Right forelimb (tissue), 1 donor: Measurements from ENCODE around the gene SENP6.
"Not testable (repeated sequence)": the region's sequence is repeated elsewhere in the genome, so short reads cannot be mapped to it uniquely, and the experiment has no call there.

Source experiments
- DNase-seq: peaks from one replicate; pipeline ENCODE4 v3.0.0-alpha.2; 2018

The SENP6 gene

DNA sequence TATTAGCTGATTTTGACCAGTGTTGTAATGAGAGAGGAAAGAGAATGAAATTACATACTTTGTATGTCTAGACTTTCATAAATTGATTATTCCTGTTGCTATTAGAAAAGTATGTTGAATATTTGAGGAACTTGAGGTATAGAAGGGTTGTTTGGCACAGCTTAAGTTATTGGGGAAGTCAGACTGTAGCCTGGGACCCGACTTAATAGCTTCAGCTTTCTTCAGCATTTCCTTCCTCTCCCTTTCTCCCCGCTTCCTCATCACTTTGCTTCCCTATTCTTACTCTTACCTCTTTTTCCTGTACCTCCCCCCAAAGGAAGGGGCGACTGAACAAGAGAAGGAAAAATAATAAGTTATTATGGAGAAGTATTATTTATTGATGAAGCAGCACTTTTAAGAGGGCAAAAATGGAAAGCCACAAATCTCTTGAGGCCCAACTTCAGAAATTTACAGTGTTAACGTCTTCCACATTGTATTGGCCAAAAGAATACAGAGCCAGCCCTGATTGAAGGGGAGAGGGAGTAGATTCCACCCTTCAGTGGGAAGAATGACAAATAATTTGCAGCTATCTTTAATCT, 7.4 kb downstream of the SENP6 start:
- DNase-seq = no peak

DNA sequence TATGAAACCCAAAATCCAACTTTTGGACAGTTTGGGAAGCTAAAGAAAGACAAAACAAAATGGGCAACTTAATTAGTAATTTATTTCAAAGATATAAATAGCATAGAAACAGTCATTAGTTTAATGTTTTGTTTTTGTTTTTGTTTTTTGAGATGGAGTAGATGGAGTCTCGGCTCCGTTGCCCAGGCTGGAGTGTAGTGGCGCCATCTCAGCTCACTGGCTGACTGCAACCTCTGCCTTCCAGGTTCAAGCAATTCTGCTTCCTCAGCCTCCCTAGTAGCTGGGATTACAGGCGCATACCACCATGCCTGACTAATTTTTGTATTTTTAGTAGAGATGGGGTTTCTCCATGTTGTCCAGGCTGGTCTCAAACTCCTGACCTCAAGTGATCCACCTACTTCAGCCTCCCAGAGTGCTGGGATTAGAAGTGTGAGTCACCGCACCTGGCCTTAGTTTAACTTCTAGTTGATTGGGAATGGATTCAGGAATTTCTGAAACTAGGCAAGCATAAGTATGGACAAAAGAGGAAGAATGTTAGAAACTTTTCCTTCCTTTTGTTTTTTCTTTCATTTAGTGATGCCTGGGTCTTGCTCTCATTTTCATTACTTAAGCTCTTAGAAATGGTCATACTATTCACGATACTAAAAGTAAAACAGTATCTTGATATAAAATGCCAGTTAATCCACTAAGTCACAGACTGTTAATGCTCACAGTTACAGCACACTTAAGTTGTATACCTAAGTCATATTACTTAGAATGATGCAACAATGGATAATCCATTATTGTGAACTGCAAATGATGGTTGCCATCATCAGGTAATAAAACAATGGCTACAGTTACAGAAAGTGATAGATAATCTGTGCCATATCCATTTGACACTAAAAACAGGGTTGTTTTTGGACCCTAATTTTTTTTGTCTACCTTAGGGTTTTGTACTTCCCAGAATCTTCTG, 8.2 kb downstream of the SENP6 start:
- DNase-seq = no peak

DNA sequence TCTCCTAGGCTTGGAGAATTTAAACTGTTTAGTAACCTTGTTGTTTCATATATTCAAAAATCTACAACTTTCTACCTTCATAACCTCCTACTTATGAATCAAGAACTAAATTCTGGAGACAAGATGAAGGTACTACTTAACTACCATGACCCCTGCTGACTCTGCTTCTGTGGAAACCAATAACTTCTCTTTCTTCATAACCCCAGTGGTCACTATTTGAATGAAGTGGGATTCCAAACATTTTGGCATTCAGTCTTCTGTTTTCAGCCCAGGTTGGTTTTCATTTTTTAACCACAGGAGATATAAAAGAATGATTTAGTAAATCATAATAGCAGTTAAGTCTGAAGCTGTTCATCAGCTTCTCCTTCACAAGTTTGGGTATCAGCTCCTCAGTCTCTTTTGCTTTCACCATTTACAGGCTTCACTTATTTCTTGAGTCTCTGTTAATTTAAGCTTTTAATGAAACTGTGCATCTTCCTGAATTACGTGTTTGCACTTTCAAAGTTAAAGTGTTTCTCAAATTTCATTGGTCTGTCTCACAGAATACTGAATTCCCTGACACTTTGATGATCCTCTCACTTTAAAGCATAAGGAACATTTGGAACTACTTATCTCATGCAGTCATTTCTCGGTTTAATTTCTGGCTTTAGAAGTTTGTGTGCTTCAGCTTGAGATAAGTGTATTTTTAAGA, 9.5 kb downstream of the SENP6 start:
- DNase-seq = no peak

DNA sequence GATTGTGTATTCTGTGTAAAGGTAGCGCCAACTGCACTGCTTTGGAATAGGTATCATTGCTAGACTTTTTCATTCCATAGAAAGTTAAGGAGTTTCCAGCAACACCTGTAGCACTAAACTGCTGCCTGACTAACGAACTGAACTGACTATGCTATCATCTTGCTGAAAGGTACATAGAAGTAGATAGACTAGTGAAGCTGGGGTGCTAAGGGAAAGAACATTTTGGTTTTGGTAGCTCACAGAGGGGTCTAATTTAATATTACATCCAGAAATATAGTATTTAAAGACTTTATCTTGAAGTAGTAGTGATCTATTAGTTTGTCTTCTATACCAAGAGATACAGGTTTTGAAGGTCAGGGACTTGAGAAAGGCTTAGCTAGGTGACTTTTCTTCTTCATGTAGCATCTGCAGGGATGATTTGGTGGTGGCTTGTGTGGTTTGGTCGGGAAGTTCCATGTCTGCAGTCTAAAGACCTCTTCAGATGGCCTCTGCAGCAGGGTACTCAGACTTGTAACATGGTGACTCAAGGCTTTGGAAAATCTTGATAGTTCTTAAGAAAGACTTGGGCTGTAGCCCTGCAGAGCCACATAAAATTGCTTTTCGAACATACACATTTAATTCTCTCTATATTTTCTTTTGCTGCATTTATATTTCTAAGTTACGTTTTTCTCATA, 10.2 kb downstream of the SENP6 start:
- DNase-seq = no peak

DNA sequence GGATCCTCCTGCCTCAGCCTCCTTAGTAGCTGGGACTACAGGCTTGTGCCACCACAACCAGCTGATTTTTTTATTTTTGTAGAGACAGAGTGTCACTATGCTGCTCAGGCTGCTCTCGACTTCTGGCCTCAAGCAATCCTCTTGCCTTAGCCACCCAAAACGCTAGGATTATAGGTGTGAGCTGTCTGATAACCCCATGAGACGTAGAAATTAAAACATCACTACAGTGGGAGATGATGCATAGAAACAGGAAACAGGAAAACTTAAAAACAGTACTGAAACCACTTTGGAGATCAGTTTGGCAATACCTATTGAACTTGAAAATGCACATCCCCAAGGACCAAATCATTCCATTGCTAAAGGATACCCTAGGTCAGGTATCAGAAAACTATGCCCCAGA, 10.8 kb downstream of the SENP6 start:
- DNase-seq = no peak

DNA sequence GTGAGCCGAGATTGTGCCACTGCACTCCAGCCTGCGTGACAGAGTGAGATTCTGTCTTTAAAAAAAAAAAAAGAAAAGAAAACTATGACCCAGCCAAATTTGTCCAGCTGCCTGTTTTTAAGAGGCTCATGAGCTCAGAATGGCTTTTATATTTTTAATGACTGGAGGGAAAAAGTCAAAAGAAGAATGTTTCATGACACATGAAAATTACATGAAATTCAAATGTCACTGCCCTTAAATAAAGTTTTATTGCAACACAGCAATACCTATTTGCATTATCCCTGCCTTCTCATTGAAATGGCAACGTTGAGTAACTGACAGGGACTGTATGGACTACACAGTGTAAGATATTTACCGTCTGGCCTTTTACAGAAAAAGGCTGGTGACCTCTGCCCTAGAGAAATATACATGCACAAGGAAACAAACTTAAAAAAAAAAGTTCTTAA, 11.4 kb downstream of the SENP6 start:
- no peak for DNase-seq

DNA sequence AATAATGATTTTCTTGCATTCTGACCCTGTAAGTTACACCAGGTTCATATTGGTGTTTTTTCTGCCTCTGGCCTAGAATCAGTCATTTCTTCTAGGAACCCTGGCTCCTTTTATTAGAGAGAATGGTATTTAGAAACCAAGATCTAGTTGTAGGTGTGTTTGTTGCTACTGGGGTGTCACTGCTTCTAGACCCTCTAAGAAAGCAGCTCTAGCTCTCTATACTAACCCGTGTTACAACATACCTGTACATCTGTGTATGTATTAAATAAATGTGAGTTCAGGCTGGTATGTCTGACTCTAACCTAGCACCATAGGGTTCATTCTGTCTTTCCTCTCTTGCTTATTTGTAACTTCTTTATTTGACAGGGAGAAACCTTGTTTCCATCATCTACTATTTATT, 16.8 kb downstream of the SENP6 start:
- DNase-seq = no peak

DNA sequence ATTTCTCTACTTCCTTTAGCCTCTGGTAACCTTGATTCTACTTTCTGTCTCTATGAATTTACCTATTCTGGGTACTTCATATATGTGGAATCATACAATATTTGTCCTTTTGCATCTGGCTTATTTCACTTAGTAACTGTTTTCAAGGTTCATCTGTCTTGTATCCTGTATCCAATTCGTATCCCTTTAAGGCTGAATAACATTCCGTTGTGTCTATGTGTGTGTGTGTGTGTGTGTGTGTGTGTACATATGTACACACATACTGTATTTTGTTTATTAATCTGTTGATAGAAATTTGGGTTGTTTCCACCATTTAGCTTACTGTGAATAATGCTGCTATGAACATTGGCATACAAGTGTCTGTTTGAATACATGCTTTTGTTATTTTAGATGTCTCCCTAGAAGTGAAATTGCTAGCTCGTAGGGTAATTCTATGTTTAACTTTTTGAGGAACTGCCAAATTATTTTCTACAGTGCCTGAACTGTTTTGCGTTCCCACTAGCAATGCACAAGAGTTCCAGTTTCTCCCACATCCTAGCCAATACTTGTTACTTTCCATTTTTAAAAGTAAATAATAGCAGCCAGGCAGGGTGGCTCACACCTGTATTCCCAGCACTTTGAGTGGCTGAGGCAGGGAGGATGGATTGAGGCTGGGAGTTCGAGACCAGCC, 17.7 kb downstream of the SENP6 start:
- no peak for DNase-seq

DNA sequence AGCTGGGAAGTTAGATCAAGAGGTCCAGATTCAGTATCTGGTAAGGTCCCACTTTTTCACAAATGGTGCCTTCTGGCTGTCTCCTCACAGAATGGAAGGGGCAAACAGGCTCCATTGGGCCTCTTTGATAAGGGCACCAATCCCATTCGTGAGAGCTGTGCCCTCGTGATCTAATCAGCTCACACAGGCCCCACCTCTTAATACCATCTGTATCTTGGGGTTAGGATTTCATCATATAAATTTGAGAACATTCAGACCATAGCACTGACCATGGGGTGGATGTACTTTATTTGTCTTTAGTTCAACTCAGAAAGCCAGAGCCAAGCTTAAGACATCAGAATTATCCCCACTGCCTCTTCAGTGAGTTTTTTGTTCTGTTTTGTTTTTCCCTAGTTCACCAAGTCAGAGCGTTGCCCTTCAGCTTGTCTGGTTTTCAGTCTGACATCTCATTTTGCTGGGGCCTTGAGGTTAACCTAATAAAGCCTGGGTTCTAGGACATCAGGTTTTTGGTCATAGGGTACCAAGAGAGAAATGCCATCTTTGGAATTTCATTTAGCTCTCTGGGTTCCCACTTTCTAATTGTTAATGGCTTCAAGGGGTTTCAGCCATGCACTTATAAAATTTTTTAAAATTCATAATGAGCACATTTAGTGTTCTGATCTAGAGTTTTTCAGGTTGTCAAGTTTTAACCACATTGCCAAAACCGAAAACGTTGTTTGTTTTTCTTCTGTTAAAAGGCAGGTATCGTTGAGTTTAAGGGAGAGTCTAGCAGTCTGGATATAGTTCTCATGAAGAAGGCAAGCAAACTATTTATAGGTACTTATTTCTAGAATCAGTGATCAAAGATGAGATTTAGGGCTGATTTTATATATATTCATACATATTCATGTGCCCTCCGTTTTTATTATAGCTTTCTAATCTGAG, 19.0 kb downstream of the SENP6 start:
- DNase-seq = no peak

DNA sequence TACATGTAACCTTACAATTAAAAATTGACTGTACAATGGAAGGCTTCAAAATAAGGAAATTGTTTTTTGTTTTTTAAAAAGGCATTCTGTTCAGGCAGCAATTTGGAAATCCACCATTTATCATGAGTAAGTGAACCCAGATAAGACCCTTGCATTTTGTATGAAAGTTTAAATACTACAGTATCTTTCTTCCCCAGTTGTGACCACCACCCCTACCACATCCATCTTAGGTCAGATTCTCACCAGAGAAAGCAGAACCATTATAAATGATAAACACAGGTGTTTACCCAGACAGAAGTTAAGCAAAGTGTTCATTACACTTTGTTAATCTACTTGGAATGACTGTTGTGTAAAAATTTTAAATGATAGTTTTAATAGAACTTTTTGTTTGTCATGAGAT, 20.2 kb downstream of the SENP6 start:
- DNase-seq = no peak

DNA sequence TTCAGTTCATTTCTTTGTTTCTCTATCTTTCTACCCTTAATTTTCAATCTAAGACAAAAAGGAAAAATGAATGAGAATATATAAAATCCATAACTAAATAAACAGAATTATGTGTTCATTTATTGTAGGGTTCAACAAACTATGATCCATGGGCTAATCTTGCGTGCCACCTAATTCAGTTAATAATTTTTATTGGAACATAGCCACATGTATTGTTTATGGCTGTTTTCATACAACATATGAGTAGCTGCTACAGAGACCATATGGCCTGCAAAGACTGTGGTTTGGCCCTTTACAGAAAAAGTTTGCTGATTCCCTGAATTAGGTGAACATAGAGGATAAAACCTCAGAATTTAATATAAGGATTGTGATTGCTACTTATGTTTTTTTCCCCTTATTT, 21.8 kb downstream of the SENP6 start:
- no peak for DNase-seq

DNA sequence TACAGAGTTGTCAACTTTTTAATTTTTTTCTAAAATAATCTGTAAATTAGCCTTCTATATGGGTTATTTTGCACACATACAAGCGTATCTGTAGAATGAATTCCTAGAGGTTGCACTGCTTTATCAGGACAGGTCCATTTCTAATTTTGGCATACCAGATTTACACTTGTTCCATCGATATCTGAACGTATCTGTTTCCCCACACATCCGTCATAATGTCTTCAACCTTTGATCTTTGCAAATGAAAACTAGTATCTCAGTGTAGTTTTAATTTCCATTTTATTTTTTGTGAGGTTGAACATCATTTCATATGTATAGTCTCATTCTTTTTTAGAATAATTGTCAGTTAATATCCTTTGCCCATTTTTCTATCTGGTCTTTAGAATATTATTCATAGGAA, 22.7 kb downstream of the SENP6 start:
- DNase-seq = no peak

DNA sequence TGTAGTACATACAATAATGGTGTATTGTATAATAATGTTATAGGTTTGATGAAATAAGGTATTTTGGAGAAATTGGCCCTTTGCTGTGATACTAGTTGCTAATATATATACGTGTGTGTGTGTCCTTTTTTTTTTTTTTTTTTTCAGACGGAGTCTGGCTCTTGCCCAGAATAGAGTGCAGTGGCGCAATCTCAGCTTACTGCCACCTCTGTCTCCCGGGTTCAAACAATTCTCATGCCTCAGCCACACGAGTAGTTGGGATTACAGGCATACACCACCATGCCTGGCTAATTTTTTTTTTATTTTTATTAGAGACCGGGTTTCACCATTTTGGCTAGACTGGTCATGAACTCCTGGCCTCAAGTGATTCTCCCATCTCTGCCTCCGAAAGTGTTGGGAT, 23.3 kb downstream of the SENP6 start:
- no peak for DNase-seq

DNA sequence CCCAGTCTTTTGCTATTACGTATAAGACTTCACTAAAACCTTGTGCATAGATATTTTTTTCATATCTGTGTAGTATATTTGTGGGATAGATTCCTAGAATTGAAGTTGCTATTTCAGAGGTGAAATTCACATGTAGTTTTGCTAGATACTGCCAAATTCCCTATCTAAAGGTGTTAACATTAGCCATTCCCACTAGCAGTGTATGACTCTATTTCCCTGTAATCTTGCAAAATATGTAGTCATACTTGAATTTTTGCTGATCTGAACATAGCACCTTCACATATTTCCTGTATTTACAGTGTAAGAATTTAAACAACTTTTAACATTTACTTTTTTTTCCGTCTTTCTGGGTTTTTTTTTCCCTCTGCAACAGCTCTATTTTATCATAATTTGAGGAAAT, 24.9 kb downstream of the SENP6 start:
- no peak for DNase-seq

DNA sequence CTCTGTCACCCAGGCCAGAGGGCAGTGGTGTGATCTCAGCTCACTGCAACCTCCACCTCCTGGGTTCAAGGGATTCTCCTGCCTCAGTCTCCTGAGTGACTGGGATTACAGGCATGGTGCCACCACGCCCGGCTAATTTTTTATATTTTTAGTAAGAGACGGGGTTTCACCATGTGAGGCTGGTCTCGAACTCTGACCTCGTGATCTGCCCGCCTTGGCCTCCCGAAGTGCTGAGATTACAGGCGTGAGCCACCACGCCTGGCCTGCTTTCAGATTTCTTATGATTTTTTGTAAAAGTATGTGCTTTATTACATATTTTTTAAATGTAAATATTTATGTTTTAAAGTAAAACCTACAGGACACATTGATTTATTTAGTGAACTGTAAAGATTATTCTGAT, 26.0 kb downstream of the SENP6 start:
- not testable (repeated sequence) for DNase-seq

DNA sequence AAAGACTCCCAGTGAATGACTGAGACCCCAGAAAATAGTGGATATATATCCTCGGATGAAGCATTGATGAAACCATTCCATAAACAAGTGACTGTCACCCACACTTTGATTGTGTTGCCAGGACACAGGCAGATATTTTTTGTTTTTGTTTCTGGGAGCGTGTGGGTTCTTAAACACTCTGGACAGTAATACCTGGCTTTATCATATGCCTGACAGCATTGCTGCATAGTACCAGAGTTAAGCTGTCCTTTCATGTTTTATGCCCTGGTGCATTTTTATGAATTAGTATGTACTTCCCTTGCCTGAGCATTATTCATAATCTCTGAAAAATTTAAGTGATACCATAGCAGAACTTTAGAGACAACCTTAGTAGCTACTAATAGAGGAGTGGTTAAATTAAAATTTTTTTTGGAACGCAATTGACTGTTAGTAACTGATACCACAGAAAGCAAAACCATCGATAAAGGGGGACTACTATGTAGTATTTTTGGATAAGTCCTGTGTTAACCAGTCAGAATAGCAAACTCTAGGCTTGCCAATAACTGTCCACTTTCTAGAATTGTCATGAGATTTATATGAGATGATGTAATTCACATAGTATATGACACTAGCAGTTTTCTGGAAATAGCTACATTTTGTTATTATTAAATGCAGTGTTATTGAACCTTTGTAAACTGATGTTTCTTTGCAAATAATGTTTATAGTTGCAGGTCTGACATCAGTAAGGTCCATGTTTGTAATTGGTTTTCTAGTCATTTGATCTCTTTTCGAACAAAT, 30.4 kb downstream of the SENP6 start:
- no peak for DNase-seq

DNA sequence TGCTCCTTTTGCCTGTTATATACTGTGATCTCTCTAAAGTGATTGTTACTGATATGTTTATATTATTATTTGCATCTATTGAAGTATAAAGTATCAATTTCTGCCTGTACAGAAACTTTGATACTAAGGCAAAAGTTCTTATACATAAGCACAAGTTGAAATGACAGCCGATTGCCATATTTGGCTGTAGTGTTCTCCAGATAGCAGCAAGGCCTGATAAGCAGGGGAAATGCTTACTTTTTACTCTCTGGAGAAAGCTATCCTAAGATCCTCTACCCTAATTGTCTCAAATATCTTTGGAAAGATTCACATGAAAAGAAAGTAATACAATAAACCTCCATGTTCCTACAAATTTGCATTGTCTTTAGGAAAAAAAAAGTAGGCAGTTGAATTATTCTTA, 31.4 kb downstream of the SENP6 start:
- DNase-seq = no peak

DNA sequence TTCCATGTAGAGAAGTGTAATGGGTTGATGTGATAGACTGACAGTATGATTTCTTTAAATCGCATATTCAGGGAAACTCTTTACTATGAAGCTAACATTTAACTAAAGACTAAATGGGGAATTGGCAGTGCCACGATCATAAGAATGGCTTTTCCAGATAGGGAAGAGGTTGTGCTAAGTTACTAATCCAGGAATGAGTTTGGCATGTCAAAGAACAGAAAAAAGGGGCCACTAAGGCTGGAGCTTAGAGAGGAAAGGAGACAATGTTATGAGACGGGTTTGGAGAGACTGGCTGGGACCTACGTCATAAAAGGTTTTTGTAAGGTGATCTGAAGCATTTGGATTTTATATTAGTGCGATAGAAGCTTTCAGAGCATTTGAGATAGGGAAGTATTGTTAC, 40.6 kb downstream of the SENP6 start:
- no peak for DNase-seq

DNA sequence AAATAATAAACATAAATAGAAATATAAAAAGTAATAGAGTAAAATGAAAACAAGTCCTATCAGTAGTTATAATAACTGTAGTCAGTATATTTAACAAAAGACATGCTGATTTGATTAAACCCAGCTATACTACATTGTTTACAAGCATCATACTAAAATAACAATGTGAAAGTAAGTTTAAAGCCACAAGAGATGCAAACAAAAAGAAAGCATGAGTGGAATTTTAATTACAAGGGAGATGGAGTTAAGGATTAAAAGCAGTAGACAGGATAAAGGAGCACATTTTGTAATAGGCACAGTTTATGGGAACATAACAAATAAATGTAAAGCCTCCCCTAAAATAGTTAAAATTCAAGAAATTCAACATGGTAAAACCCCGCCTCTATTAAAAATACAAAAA, 41.5 kb downstream of the SENP6 start:
- DNase-seq = no peak

DNA sequence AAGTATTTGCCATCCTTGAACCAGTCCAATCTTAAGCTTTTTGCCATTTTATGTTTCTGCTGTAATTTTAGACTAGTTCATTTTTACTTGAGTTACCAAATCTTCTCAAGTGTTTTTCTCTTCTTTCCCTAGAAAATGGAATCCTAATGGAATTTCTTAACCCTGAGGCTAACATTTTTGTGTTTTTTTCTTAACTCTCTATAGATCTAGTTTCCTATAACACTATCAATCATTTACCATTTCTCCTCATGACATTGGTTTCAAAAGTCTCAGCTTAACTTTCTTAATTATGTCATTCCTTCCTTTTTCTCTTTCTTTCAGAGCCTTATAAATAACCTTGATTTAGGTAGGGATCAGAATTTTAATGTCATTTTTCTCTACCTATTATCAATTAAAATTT, 54.8 kb downstream of the SENP6 start:
- no peak for DNase-seq

DNA sequence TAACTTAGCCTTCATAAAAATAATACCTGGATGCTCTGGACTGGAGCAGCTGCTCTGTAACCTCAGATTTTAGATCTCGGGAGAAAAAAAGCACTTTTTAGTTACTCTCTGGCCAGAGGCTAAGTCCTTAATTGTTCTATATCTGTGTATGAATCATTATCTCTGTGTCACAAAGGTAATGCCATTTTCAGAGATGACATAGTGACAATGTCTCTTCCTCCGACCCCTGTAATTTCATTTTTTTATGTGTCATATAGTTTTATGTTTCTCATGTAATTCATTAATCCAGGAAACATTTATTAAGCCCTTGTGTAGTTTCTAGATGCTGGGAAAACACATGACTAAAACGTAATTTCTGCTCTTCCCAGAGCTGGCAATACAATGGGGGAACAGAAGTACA, 55.6 kb downstream of the SENP6 start:
- no peak for DNase-seq
